Measurements from ENCODE around the gene LAPTM5.

GRCh38 chr1:30723331-30723755, 34.2 kb downstream of the LAPTM5 start, which contains the start of gene MATN1:
- TF ChIP-seq EP300 (IDR thresholded peaks at IDR 0.05) (no peak), POLR2A (IDR thresholded peaks at IDR 0.05) (no peak), POLR2AphosphoS5 (IDR thresholded peaks at IDR 0.05) (no peak)
- TF ChIP-seq, protein P1, sequence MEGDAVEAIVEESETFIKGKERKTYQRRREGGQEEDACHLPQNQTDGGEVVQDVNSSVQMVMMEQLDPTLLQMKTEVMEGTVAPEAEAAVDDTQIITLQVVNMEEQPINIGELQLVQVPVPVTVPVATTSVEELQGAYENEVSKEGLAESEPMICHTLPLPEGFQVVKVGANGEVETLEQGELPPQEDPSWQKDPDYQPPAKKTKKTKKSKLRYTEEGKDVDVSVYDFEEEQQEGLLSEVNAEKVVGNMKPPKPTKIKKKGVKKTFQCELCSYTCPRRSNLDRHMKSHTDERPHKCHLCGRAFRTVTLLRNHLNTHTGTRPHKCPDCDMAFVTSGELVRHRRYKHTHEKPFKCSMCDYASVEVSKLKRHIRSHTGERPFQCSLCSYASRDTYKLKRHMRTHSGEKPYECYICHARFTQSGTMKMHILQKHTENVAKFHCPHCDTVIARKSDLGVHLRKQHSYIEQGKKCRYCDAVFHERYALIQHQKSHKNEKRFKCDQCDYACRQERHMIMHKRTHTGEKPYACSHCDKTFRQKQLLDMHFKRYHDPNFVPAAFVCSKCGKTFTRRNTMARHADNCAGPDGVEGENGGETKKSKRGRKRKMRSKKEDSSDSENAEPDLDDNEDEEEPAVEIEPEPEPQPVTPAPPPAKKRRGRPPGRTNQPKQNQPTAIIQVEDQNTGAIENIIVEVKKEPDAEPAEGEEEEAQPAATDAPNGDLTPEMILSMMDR (IDR thresholded peaks at IDR 0.05), result no peak
